NCI-H345 treated with DMSO at 0.1 percent for 48 hours (cell line): ENCODE data around the gene NEFH.

ENCODE experiments used
- DNase-seq: peaks from one replicate; lab custom pipeline; 2025; ENCODE audit not compliant: unreplicated experiment; lab: John Stamatoyannopoulos, UW

The NEFH gene

DNA sequence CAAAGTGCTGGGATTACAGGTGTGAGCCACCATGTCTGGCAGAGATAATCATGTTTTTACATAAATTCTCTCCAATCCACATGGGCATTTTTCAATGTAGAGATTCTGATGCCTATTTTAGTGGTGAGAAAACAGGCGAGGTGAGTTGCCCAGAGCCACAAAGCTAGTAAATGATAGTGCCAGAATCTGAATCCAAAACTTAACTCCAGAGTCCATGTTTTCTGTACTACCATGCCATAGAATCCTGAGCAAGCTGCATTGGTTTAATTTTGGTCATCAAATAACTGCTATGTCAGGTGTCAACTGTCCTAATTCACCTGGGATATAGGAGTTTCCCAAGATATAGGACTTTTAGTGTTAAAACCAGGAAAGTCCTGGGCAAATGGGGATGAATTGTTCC, 13.6 kb downstream of the NEFH start:
- no peak for DNase-seq

DNA sequence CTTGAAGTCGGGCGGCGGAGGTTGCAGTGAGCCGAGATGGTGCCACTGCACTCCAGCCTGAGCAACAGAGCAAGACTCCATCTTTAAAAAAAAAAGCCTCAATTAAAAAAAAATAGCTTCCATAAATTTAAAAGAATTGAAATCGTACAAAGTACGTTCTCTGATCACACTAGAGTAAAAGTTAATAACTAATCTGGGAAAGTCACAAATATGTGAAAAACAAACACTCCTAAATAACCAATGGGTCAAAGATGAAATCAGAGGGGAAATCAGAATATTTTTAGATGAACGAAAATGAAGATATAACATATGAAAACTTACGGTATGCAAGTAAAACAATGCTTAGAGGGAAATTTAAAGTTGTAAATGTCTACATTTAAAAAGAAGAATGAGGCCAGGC, 19.8 kb downstream of the NEFH start:
- no peak for DNase-seq

DNA sequence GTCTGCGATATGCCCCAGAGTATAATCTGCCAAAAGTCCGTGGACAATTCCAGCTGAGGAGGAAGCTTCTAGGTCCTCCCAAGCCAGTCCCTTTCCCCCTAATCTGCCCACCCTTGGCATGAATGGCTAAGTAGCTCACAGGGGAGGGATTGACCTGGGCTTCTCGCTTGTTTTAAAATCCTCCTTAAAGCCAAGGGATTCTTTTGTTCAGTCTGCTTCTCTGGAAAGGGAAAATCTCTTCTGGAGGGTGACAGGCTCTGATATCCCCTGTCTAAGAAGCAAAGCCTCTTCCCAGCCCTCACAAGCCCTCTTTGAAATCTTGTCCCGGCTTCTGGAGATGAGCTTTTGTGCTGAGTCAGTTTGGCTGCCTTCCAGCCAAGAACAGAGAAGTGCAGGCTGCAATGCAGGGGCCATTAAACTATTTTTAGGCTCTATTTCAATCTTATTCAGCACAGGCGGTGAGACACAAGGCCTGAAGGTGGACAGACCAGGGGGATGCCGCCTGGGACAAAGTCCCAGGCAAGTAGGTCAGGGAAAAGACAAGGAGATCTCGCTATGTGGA, 23.9 kb downstream of the NEFH start:
- DNase-seq, result no peak

DNA sequence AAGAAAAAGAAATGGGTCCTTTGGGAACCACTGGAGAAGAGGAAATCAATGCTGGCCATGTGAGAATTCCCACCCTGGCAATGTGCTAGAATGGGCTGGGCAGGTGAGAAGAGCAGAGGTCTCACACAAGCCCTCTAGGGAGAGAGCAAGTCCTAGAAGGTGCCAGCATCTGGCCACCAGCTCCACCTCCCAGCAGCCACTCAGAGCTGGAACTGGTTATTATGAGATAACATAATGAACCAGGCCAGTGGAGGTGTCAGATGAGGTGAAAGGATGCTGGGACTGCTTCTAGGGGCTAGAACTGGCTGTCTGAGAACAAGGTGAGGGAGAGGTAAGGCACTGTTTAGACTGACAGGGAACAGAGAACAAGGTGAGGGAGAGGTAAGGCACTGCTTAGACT, 29.3 kb downstream of the NEFH start:
- no peak for DNase-seq

DNA sequence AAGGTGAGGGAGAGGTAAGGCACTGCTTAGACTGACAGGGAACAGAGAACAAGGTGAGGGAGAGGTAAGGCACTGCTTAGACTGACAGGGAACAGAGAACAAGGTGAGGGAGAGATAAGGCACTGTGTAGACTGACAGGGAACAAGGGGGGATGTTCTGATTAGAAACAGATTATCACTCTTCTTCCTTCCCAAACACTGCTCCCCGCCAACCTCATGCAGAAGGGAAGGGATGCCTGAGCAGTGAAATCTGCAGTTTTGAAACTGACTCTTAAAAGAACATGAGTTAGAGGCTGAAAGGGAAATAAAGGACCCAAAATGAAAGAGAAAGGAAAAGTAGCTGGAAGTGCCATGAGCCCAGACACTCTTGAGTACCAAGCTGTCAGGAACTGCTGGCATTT, 29.8 kb downstream of the NEFH start:
- no peak for DNase-seq

DNA sequence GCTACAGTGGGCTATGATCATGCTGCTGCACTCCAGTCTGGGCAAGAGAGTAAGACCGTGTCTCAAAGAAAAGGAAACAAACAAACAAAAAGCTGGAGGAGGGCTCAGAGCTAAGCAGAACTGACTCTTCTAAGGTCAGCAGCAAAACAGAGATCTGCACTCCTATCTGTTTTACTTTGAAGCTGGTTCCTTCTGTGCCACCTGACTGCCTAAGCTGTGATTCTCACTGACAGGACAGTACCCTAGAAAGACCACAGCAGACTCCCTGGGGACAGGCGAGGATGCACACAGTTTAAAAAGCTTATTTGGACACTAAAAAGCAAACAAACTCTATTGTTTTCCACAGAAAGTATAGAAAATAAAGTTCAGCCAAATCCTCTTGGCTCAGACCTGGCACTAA, 30.5 kb downstream of the NEFH start:
- DNase-seq, result no peak

DNA sequence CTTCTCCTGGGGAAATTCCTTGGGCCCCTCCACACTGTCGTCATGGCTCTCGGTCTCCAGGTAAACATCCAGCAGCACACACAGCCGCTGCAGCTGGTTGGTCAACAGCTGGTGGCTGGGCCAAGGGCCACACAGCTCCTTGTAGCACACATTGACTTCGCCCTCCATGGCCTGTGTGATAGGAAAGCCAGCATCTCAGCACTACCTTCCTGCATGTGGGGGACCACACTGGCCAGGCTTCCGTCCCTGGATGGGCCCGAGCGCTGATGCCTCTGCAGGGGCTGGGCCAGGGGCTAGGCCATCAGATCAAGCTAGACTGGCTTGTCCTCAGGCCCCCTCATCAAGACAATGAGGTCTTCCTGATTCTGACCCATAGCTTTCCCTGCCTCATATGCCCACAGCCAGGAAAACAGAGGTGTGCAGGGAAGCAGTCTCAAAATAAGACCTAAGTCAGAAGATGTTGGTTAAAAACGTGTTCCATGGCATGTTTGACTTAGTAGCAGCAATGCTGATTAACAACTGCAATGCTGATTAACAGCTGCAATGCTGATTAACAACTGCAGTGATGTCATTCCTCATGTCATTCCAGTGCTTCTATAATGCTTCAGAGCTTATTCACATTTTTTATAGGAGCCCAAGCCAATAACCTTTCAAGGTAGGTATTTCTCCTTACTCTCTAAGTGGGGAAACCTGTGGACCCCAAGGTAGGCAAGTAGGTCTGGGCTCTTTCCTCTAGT, 31.3 kb downstream of the NEFH start:
- no peak for DNase-seq

DNA sequence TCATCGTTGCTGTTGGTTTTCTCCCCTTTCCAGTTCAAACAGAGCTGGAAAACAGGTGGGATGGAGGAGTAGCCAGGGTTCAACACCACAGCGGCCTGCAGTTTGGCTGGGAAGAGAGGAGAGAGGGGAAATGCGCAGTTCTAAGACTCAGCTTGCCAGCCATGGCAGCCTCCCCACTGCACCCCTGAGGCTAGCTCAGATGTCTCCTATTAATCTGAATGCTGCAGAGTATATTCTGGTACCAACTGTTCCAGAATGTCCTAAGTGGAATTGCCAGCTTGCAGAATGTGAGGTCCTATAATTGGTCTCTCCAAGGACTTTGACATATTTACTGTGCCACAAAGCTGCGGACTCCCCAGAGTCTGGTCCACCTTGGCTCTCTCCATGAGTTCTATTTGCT, 32.0 kb downstream of the NEFH start:
- no peak for DNase-seq

DNA sequence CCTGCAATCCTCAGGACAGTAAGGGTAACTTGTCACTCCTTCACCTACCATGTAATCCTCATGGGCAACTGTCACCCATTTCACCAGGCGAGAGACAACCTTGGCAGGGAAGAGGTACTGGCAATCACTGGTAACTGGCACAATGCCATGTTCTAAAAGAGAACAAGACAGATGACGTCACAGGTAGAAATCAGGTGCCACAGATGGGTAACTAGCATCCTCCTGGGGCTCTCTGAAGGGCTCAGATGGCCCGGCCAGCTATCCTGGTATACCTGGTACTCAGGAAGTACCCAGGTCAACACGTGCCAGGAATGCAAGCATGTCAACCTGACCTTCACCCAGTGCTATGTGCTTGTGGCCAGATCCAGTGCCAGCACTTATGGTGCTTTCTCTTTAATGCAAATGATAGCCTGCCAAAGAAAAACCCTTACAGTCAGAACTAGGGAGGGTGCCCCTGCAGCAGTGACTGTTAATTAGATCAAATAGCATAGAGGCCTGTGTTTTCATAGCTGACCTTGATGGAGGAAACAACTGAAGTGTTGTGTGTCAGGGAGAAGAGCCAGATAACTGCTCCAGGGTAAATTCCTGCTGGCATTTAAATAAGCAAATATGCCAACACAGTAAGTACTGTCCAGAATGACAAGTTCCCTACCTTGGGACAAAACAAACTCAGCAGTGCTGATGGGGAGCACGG, 37.3 kb downstream of the NEFH start:
- DNase-seq, result no peak

DNA sequence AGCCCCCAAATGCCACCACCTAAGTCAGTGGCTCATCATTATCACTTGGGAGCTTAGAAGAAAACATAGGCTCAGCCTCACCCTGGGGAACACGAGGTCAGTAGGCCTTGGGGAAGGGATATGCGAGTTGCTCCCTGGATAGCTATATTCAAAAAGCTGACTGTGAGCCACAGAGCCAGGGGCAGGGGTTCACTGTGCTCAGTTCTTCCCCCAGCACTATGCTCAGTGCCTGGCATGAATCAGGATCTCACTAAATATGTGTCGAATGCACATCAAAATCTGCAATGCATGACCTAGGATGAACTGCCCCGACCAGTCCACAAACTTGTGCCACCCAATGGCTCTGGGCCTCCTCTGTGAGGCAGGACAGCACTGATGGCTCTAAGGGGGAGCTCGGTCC, 38.4 kb downstream of the NEFH start:
- no peak for DNase-seq

DNA sequence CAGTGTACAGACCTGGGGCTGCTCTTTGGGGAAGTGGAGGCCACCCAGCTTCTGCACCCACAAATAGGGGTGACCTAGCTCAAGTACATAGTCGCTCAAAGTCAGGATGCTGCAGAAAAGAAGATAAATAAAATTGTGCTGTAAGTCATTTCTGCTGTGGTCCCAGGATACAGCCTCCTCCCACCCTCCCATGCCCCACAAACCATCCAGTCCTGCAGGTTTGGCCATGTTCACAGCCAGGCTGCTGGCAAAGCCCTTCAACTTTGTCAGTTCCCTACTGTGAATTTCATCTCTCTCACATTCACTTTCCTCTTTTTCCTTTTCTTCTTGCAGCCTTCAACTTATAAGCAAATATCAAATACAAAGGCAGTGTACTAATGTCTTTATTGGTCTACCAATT, 40.0 kb downstream of the NEFH start:
- DNase-seq, result no peak

DNA sequence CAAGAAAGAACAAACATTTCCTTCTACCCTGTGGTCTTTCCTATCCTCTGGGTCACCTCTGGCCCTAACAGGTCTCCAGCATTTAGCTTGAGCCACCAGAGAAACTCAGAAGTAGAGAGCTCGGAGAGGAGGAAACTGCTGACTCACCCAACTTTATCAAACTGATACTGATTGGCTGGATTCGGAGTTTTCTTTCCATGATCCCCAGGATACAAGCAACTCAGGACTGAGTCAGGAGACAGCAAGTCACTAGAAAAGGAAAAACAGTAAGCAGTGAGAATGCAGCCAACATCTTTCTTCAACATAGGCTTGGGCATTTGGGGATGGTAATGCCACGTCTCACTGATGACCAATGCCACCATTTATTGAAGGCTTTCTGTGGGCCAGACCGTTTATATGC, 40.8 kb downstream of the NEFH start:
- DNase-seq, result no peak

DNA sequence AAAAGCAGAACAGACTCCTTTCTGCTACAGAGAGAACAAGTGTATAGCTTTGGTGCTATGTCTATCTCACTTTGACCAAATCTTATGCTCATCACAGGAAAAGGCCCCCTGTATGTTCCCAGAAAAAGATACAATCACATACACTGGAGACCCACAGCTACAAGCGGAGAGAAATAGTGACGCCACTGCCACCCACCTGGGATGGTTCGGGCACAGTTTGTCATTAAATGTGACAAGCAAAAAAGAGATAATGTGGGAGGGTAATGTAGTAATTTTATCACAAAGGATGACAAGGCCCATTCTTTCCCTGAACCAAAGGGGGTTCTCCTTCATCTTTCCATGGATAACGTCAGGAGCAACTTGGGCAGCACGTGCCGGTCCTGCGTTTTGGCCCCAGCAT, 41.5 kb downstream of the NEFH start:
- DNase-seq, result no peak

DNA sequence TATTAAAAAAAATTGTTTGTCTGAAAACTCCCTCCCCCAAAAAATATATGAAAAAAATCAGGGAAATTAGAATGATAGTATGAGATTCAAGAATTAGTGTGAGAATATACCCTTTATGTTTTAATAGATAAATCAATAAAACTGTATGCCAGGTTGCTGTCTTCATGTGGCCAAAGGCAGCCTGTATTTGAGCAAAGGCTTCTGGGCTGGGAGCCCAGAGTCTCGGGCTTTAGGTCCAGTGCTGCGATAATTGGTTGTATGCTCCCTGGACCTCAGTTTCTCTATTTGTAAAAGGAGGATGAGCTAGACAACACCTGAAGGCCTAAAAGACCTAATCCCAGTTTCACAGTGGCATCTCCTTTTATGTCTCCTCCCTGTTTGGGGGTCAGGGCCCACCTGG, 43.7 kb downstream of the NEFH start:
- DNase-seq, result no peak

DNA sequence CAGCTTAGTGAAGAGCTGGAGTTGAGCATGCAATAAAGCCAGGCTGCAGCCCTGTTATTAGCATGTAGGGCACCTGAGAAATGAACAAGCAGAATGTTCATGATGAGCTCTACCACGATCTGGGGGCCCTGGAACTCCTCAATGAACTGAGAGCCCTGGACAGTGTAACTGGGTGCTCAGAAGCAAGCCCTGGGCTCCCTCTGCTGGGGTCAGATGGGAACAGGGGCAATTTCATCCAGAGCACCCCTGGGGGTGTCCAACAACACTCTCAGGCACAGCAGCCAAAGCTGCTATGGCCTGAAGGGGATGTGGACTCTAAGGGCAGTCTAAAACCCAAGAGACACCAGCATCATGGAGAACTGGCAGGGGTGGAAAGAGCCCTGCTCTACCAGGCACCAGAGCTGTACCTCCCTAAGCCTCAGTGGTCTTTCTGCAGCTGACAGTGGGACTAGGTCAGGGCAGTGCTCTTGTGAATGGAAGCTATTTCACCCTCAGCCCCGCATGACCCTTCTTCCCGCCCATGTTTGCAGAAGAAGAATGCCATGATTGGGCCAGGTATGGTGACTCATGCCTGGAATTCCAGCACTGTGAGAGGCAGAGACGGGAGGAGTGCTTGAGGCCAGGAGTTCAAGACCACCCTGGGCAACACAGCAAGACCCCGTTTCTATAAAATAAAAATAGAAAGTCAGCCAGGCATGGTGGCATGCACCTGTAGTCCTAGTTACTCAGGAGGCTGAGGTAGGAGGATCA, 44.6 kb downstream of the NEFH start:
- no peak for DNase-seq

DNA sequence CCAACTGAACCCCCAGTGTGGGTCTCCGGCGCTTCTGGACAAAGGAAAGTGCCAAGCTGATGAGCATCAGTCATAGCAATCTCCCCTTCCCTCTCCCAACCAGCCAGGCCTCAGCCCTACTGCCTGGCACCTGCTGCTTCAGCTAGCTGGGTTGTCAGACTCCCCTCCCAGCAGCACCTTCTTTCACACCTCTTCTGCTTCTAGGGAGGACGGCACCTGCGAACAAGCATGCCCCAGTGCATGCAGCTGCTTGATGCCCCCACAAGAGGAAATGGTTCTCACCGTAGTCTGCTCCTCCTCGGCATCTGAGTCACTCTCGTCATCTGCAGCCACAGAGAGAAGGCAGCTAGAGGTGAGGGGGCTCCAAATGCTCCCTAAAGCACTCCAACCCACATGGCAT, 48.1 kb downstream of the NEFH start:
- no peak for DNase-seq

DNA sequence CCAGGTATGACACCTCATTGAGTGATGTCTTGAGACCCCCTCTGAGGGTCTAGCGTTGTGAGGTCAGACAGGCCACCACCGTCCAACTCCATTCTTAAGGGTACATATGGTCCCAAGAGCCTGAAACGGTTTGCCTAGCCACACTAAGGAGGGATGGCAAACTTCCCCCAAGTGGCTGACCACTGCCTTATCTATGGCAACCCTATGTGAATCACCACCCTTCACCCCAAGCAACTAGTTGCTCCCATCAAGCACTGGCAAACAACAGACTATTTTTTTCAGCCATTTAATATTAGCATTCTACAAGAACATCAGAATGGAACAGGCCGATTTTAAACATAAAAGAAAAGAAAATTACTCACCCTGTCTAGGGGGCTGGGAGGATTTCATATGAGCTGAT, 50.7 kb downstream of the NEFH start:
- no peak for DNase-seq

DNA sequence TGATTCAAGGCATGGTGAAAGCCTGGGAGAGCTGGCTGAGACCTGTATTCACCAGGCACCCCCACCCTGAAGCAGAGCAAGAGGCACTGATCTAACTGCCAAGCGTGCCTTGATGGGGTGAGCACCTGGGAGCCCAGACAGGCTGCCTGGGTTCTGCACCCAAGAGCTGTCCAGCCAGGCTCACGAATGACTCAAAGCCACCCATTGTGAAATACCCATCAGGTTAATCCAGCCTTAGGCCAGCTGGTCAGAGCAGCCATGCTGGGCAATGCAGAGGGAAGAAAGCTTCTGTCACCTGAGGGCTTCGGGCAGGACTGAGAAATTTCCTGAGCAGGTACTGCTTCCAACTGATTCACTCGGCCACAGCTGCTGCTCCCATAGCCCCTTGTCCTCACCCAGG, 51.4 kb downstream of the NEFH start:
- DNase-seq, result no peak

DNA sequence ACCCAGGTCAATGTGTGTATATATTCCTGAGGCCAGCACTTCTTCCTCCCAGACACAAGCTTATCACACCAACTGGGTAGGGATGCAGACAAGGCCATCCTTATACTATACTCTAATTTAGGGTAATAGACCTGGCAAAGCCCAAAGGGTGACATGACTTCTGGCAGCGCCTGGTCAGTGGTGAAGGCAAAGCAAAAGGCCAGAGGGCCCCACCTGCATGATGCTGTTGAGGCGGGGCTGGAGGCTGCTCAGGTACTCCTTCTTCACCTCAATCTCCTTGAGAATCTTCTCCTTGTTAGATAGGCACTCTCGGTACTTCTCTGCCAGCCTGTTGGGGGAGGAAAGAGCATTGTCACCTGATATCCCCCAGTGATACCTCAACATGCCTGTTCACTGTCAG, 56.4 kb downstream of the NEFH start:
- DNase-seq, result no peak

DNA sequence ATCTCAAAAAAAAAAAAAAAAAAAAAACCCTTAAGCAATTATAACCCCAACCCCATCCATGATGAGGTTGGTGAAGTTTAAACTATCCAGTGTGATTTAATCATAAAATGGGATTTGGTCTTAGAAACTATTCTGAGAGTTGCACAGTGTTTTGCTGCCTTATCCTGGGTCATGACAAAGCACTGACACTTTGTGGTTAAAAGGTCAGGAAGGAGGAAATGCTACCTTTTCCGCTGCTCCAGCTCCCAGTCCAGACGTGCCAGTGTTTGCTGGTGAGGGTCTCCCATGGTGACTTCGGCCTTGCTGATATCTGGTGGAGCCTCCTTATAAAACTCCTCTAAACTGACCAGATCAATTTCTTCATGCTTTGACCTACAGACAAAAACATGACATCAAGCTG, 59.1 kb downstream of the NEFH start:
- DNase-seq, result no peak
